HFF-Myc (cell line): ENCODE data around the gene FNDC3B.
A peak's percentile ranks its signal among the peaks of the same experiment; 100 is the strongest.

Experiments used
- DNase-seq: peaks from one replicate; pipeline ENCODE4 v3.0.0-alpha.2; 2011; ENCODE audit warnings: low read depth; ENCODE audit errors: extremely low read depth
- H3K4me3 ChIP-seq: replicated peaks from 2 replicates; pipeline ENCODE4 v1.5.1; 2011; ENCODE audit warnings: low read depth, mild to moderate bottlenecking, control low read depth, low read length
- CTCF ChIP-seq: IDR thresholded peaks from 2 replicates; pipeline ENCODE4 v1.5.1; 2012; ENCODE audit warnings: mild to moderate bottlenecking, low read depth, low read length, control low read depth; ENCODE audit errors: missing control alignments

FNDC3B gene

DNA sequence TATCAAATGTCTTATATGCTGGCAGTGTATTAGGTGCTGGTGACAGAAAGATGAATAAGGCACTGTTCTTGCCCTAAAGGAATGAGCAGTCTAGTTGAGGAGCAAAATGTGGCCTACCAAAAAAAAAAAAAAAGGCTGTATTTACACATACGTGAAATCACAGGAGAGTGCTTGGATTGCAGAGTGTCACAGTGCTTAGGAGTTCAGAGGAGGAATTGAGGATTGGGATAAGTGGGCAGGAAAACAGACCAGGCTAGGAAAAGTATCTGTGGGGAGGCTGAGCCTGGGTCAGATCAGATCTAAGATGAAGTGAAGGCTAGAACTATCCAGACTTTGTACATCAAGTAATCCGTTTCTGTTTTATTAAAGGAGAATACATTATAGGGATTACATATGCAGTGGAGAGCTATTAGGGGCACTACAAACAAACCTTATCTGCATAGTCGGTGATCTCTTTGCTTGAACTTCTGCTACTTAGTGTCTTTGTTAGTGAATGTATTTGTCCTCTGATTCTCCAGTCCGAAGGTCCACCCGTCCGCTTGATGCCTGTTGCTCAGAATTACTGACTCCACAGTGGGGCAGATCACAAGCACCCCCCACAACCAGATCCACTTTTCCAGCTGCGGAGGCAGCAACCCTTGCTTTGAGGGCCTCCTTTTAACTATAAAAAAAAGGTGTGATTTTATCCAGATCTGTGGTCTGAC, 80.0 kb downstream of the FNDC3B start:
- H3K4me3 ChIP-seq: no peak overlapping the region
- no peak for TF ChIP-seq CTCF
- DNase-seq: no peak

- DNase-seq: no peak
- H3K4me3 ChIP-seq: no peak overlapping the region
- TF ChIP-seq CTCF: no peak
These were observed 81.5 kb downstream of the FNDC3B start for GRCh38 chr3:172120912-172121311.

DNA sequence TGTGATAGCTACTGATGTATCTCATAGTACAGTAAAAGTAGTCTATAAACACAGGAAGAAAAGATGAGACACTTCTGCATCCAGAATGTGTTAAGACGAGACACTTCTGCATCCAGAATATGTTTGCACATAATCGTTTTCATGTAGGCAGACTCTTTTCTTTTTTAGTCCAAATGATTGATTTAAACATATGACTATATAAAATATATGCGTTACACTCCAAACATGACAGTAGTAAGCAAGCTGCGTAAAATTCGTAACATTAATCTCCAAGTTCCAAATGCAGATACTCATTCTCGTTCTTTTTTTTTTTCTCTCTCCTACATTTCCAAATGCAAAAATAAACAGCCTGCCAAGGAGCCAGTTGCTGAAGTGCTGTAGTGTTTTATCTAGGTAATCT, 82.6 kb downstream of the FNDC3B start:
- DNase-seq: no peak
- H3K4me3 ChIP-seq: no peak overlapping the region
- TF ChIP-seq CTCF: no peak

- TF ChIP-seq CTCF: no peak
- no peak for DNase-seq
- no peak overlapping the region for H3K4me3 ChIP-seq
These were observed 84.9 kb downstream of the FNDC3B start for GRCh38 chr3:172124271-172124670.

GRCh38 chr3:172125053-172125452, 85.7 kb downstream of the FNDC3B start:
- no peak for TF ChIP-seq CTCF
- no peak overlapping the region for H3K4me3 ChIP-seq
- no peak for DNase-seq

- TF ChIP-seq CTCF: no peak
- peak; percentile 86 for DNase-seq
- no peak overlapping the region for H3K4me3 ChIP-seq
These were observed 86.6 kb downstream of the FNDC3B start for GRCh38 chr3:172125963-172126457.

DNA sequence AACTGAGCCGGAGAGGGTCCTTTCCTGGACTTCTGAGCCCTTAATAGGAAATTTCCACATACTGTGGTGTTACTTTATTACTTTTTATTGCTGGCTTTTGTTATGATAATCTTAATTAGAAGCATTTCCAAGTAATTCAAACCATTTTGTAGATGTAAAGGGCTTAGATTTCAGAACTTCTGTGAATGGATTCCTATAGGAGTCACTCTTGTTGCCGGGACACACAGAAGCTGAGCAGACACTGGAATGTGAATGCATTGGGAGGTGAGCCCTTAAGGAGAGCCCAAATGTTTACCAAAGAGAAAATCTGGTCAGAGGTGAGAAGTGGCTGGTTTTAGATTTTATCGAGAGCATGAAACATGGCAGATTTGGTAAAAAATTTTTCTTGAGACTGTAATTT, 87.4 kb downstream of the FNDC3B start:
- no peak overlapping the region for H3K4me3 ChIP-seq
- DNase-seq: no peak
- no peak for TF ChIP-seq CTCF
